ENCODE data around the gene FNDC3B.
A peak's percentile ranks its signal among the peaks of the same experiment; 100 is the strongest.

DNA sequence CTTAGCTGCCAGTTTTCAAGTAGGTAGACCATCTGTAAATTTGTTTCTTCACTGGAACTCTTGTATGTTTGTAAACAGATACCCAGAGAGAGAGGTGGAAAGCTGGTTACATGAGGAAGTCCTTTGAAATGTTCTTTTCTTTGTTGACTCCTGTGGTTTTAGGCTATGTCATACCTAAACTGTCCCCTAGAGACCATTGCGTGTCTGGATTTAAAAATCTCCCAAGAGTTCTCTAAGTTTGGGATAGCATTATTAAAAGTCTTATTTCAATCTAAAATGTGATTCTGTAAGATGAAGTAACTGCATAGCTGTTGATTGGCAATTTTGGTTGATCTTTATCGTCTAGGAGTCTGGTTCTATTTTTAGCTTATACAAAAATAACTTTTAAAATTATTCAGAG lies 281.7 kb downstream of the FNDC3B start:
- TF ChIP-seq, protein P1, sequence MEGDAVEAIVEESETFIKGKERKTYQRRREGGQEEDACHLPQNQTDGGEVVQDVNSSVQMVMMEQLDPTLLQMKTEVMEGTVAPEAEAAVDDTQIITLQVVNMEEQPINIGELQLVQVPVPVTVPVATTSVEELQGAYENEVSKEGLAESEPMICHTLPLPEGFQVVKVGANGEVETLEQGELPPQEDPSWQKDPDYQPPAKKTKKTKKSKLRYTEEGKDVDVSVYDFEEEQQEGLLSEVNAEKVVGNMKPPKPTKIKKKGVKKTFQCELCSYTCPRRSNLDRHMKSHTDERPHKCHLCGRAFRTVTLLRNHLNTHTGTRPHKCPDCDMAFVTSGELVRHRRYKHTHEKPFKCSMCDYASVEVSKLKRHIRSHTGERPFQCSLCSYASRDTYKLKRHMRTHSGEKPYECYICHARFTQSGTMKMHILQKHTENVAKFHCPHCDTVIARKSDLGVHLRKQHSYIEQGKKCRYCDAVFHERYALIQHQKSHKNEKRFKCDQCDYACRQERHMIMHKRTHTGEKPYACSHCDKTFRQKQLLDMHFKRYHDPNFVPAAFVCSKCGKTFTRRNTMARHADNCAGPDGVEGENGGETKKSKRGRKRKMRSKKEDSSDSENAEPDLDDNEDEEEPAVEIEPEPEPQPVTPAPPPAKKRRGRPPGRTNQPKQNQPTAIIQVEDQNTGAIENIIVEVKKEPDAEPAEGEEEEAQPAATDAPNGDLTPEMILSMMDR (IDR thresholded peaks at IDR 0.05) = peak in 1 of 4 experiments; percentile 12
- TF ChIP-seq POLR2A (IDR thresholded peaks at IDR 0.05) = no peak
